SIG-M5 treated with dmso at 0.1 percent for 504 hours (cell line): ENCODE measurements around the gene ADK.
"Not testable (repeated sequence)": the region's sequence is repeated elsewhere in the genome, so short reads cannot be mapped to it uniquely, and the experiment has no call there.

Source experiments
- DNase-seq: peaks from one replicate; lab custom pipeline; 2025; ENCODE audit not compliant: unreplicated experiment; lab: John Stamatoyannopoulos, UW

ADK gene

GRCh38 chr10:74140553-74140952 lies 10.5 kb upstream of the ADK start:
- no peak for DNase-seq

- DNase-seq: no peak
These were observed 5.9 kb upstream of the ADK start for GRCh38 chr10:74145133-74145532.

- not testable (repeated sequence) for DNase-seq
These were observed 4.0 kb upstream of the ADK start for GRCh38 chr10:74146980-74147379.

- DNase-seq: no peak
These were observed 624 bp upstream of the ADK start, which contains the start of gene AP3M1 for GRCh38 chr10:74150204-74150989. AP3M1 (minus strand) TSS chr10:74150828; CDS start chr10:74138379, 12,449 bp downstream.

- no peak for DNase-seq
These were observed 1.1 kb downstream of the ADK start for GRCh38 chr10:74151879-74152722.

- DNase-seq: peak; percentile 41
These were observed 2.1 kb downstream of the ADK start for GRCh38 chr10:74153123-74153522.

GRCh38 chr10:74153676-74154075 lies 2.7 kb downstream of the ADK start:
- DNase-seq: no peak

GRCh38 chr10:74156919-74157289 lies 5.9 kb downstream of the ADK start:
- DNase-seq: no peak

- DNase-seq: no peak
These were observed 9.0 kb downstream of the ADK start for GRCh38 chr10:74160013-74160412.

GRCh38 chr10:74163319-74164068 lies 12.5 kb downstream of the ADK start:
- DNase-seq: no peak

GRCh38 chr10:74164716-74165529 lies 13.9 kb downstream of the ADK start:
- DNase-seq: no peak

GRCh38 chr10:74165530-74165901 lies 14.5 kb downstream of the ADK start:
- DNase-seq: no peak

GRCh38 chr10:74167443-74167842 lies 16.4 kb downstream of the ADK start:
- no peak for DNase-seq

- DNase-seq: no peak
These were observed 20.6 kb downstream of the ADK start for GRCh38 chr10:74171625-74172024.

GRCh38 chr10:74174521-74174920 lies 23.5 kb downstream of the ADK start:
- DNase-seq: no peak

GRCh38 chr10:74175510-74176379 lies 24.7 kb downstream of the ADK start:
- DNase-seq: no peak

GRCh38 chr10:74176380-74177139 lies 25.5 kb downstream of the ADK start:
- DNase-seq: peak; percentile 97

- no peak for DNase-seq
These were observed 26.2 kb downstream of the ADK start for GRCh38 chr10:74177140-74177677.
